ENCODE data around the gene SIRT6. TPM values are rescaled to one million over a fixed set of nuclear protein-coding genes. Genes with fewer than 3 reads are reported as not detected.
"Not testable (repeated sequence)": the region's sequence is repeated elsewhere in the genome, so short reads cannot be mapped to it uniquely, and the experiment has no call there.

The SIRT6 gene
- total and polyA plus RNA-seq, 9 of the 15 experiments (the other 6 are each of a cell fraction or from before 2014, with no cell fraction given), result 1.4 to 41.1 (median 10.2) TPM

DNA sequence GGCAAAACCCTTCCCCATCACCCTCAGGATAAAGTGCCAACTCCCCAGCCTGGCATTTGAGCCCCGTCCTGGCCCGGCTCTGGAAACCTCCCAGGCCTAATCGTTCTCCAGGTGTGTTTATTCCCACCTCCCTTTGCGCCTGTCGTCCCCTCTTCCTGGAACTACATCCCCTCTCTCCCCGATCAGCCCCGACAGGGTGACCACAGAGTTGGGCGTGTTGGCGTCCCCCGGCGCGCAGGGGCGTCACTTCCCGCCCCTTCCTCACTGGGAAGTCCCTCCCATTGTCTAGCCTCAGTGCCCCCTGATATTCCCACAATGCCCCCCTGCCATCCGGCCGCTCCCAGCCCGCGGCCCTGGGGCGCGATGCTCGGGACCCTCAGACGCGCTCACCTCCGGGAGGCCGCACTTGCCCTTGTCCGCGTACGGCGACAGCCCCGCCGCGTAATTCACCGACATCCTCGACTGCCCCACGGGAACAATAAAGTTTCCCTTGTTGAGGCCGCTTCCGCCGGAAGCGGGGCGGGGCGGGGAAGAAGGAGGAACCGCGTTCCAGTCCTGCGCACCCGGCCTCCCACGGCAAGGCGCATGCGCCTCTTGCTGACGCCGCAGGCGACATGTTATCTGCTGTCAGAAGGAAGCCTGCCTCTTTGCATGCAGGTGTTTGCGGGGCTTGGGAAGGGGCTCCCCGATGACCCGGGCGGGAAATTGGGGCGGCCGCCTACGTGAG lies at the start of gene SIRT6, which contains the start of gene ANKRD24 (continued):
- peak; percentile 80 for TF ChIP-seq SIN3B (IDR thresholded peaks at IDR 0.05; ENCODE audit: low read depth)
- no peak for TF ChIP-seq SMARCA4 (IDR thresholded peaks at IDR 0.05)
- TF ChIP-seq NR2C2 (CRISPR knock-in tag; IDR thresholded peaks at IDR 0.05), result 0 out of 2 replicates have a peak, but pooled peaks have one; percentile 30
- TF ChIP-seq NR2C2 (tag; IDR thresholded peaks at IDR 0.05), result 0 out of 2 replicates have a peak, but pooled peaks have one; percentile 32
- TF ChIP-seq ZNF551 (CRISPR knock-in tag; IDR thresholded peaks at IDR 0.05), result no peak
- no peak for TF ChIP-seq ZNF41 (CRISPR knock-in tag; conservative IDR thresholded peaks at IDR 0.05)
- TF ChIP-seq ZKSCAN8 (CRISPR knock-in tag; IDR thresholded peaks at IDR 0.05), result no peak
- TF ChIP-seq ZKSCAN3 (CRISPR knock-in tag; IDR thresholded peaks at IDR 0.05), result no peak
- TF ChIP-seq FOXK2 (conservative IDR thresholded peaks at IDR 0.05 in 1 of 2, IDR thresholded peaks at IDR 0.05 in 1 of 2; ENCODE audit: low read depth in 2 of 2), result peak; percentile 54 to 57; a peak in 3 of 4 replicates
- TF ChIP-seq ZNF384 (IDR thresholded peaks at IDR 0.05; ENCODE audit: low read depth, low read length), result peak; percentile 83
- TF ChIP-seq EP400 (IDR thresholded peaks at IDR 0.05), result peak; percentile 85; the same call in 1 of the 2 replicates
- TF ChIP-seq SIN3A (IDR thresholded peaks at IDR 0.05; ENCODE audit: borderline replicate concordance in 2 of 2, control insufficient read depth in 1 of 2, low read depth in 2 of 2, low read length in 2 of 2), result peak; percentile 73 to 85; a peak in 2 of 4 replicates
- TF ChIP-seq, protein P1, sequence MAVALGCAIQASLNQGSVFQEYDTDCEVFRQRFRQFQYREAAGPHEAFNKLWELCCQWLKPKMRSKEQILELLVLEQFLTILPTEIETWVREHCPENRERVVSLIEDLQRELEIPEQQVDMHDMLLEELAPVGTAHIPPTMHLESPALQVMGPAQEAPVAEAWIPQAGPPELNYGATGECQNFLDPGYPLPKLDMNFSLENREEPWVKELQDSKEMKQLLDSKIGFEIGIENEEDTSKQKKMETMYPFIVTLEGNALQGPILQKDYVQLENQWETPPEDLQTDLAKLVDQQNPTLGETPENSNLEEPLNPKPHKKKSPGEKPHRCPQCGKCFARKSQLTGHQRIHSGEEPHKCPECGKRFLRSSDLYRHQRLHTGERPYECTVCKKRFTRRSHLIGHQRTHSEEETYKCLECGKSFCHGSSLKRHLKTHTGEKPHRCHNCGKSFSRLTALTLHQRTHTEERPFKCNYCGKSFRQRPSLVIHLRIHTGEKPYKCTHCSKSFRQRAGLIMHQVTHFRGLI (CRISPR knock-in tag; IDR thresholded peaks at IDR 0.05), result no peak
- TF ChIP-seq, protein P2, sequence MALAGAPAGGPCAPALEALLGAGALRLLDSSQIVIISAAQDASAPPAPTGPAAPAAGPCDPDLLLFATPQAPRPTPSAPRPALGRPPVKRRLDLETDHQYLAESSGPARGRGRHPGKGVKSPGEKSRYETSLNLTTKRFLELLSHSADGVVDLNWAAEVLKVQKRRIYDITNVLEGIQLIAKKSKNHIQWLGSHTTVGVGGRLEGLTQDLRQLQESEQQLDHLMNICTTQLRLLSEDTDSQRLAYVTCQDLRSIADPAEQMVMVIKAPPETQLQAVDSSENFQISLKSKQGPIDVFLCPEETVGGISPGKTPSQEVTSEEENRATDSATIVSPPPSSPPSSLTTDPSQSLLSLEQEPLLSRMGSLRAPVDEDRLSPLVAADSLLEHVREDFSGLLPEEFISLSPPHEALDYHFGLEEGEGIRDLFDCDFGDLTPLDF (CRISPR knock-in tag; IDR thresholded peaks at IDR 0.05), result peak; percentile 76; the same call in 1 of the 2 replicates
- peak; percentile 98 for TF ChIP-seq KLF1 (tag; IDR thresholded peaks at IDR 0.05)
- no peak for TF ChIP-seq SAP30 (IDR thresholded peaks at IDR 0.05; ENCODE audit: borderline replicate concordance, insufficient read depth, low read depth, low read length, poor library complexity, severe bottlenecking)

DNA sequence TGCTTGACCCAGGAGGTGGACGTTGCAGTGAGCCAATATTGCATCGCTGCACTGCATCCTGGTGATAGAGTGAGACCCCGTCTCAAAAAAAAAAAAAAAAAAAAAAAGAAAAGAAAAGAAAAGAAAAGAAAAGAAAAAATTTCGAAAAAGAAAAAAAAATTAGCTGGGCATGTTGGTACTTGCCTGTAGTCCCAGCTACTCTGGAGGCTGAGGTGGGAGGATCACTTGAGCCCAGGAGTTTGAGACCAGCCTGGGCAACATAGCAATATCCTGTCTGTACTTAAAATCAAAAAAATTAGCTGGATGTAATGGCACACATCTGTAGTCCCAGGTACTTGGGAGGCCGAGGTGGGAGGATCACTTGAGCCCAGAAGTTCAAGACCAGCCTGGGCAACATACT lies 49.8 kb upstream of the SIRT6 start:
- 8% methylated on average over 3 of the region's 5 CpGs for WGBS (ENCODE audit: insufficient coverage, low coverage, missing lambda C conversion rate)
- H3K36me3 ChIP-seq (ENCODE audit: control insufficient read depth, insufficient read depth, low read length); H3K4me3 ChIP-seq; intact Hi-C loops (cut with micrococcal nuclease); in situ Hi-C loops (cut with MboI); H3K9me3 ChIP-seq (replicated peaks; ENCODE audit: control insufficient read depth, insufficient read depth, low read depth, low read length); H3K4me2 ChIP-seq (ENCODE audit: insufficient read depth, low read length); H3K79me2 ChIP-seq (ENCODE audit: control insufficient read depth, insufficient read depth, low read length); H3K9me1 ChIP-seq (ENCODE audit: control insufficient read depth, insufficient read depth, low read length); FAIRE-seq; ATAC-seq; H3K9ac ChIP-seq (ENCODE audit: insufficient read depth in 1 of 2, low read depth in 2 of 2, low read length in 2 of 2); H4K20me1 ChIP-seq (replicated peaks; ENCODE audit: control insufficient read depth, insufficient read depth, low read length); H2AFZ ChIP-seq (ENCODE audit: low read depth, low read length); CTCF ChIA-PET (ENCODE audit: low intra/inter-chr PET ratio); BruUV-seq (replicated peaks); H3K27ac ChIP-seq (ENCODE audit: extremely low read depth, low read depth, low read length); DNase-seq (ENCODE audit: extremely low read depth in 1 of 4, low spot score in 3 of 4): not testable (repeated sequence)
- peaks cover 7 to 33% of the 10 kb centered on the region in 2 experiments; a peak in 4 of 5 replicates for H3K4me1 ChIP-seq (replicated peaks in 1 of 2; ENCODE audit: control insufficient read depth in 2 of 2, insufficient read depth in 2 of 2, low read length in 2 of 2)
- POLR2A ChIA-PET, result interaction anchor here (3.0 kb wide), 1 partner anchor 15 kb away, joined by 13 read pairs; the partner anchor contains the start of gene YJU2
- peaks cover 12 to 27% of the 10 kb centered on the region in 2 experiments; a peak in 3 of 5 replicates for H3K27me3 ChIP-seq (ENCODE audit: control insufficient read depth in 2 of 2, insufficient read depth in 2 of 2, low read length in 2 of 2)

Measured in K562 (cell line).